ENCODE results near the gene CDYL2. TPM values are rescaled to one million over a fixed set of nuclear protein-coding genes. Genes with fewer than 3 reads are reported as not detected.

Gene CDYL2
- total RNA-seq, 4 donors from 2014 or later: 2.2 to 5.7 (median 3.2) TPM

- 56 to 61% methylated on average over 4 of the region's 4 CpGs for WGBS, 2 donors
- DNase-seq (ENCODE audit: low spot score in 2 of 2): no peak
- TF ChIP-seq POLR2A (IDR thresholded peaks at IDR 0.05) (no peak), CTCF (IDR thresholded peaks at IDR 0.05) (no peak), EP300 (IDR thresholded peaks at IDR 0.05) (no peak)
Measured at GRCh38 chr16:80667251-80667560, 137.2 kb downstream of the CDYL2 start.

GRCh38 chr16:80666378-80667250 is 137.8 kb downstream of the CDYL2 start:
- H3K4me3 ChIP-seq: no peak overlapping the region
- TF ChIP-seq EP300 (IDR thresholded peaks at IDR 0.05): no peak
- no peak for TF ChIP-seq POLR2A (IDR thresholded peaks at IDR 0.05)
- no peak for TF ChIP-seq CTCF (IDR thresholded peaks at IDR 0.05)
- H3K9me3 ChIP-seq: no peaks in the 10 kb centered on the region
- no peaks in the 10 kb centered on the region for H3K4me1 ChIP-seq
- H3K27me3 ChIP-seq: no peaks in the 10 kb centered on the region
- no peak for DNase-seq (ENCODE audit: low spot score in 2 of 2)
- WGBS, 2 donors: 51 to 55% methylated on average over 15 of the region's 15 CpGs
- H3K36me3 ChIP-seq: no peaks in the 10 kb centered on the region
- no peak overlapping the region for H3K27ac ChIP-seq

More at GRCh38 chr16:80667251-80667560, 137.2 kb downstream of the CDYL2 start:
- Histone ChIP-seq H3K27ac (no peak overlapping the region), H3K4me3 (no peak overlapping the region), H3K4me1 (no peaks in the 10 kb centered on the region), H3K36me3 (no peaks in the 10 kb centered on the region), H3K9me3 (no peaks in the 10 kb centered on the region), H3K27me3 (no peaks in the 10 kb centered on the region)

GRCh38 chr16:80665356-80665755 is 139.0 kb downstream of the CDYL2 start:
- no peak for TF ChIP-seq POLR2A (IDR thresholded peaks at IDR 0.05)
- no peak for TF ChIP-seq EP300 (IDR thresholded peaks at IDR 0.05)
- TF ChIP-seq CTCF (IDR thresholded peaks at IDR 0.05): no peak
- H3K27me3 ChIP-seq: no peaks in the 10 kb centered on the region
- H3K27ac ChIP-seq: no peak overlapping the region
- H3K4me1 ChIP-seq: no peaks in the 10 kb centered on the region
- DNase-seq (ENCODE audit: low spot score in 2 of 2): no peak
- H3K9me3 ChIP-seq: peaks cover 0 to 7% (median 0%) of the 10 kb centered on the region in 4 donors
- no peaks in the 10 kb centered on the region for H3K36me3 ChIP-seq
- WGBS, 2 donors: 86 to 89% methylated on average over 4 of the region's 4 CpGs
- H3K4me3 ChIP-seq: no peak overlapping the region

- H3K27ac ChIP-seq: no peak overlapping the region
- H3K4me1 ChIP-seq: no peaks in the 10 kb centered on the region
- no peak overlapping the region for H3K4me3 ChIP-seq
- H3K9me3 ChIP-seq: peaks cover 0 to 13% (median under 1%) of the 10 kb centered on the region in 4 donors
- no peaks in the 10 kb centered on the region for H3K36me3 ChIP-seq
- DNase-seq (ENCODE audit: low spot score in 2 of 2): no peak
- WGBS, 2 donors: 55 to 84% methylated on average over 2 of the region's 2 CpGs
- H3K27me3 ChIP-seq: no peaks in the 10 kb centered on the region
- TF ChIP-seq POLR2A (IDR thresholded peaks at IDR 0.05) (no peak), EP300 (IDR thresholded peaks at IDR 0.05) (no peak), CTCF (IDR thresholded peaks at IDR 0.05) (no peak)
Measured at GRCh38 chr16:80664786-80665185, 139.6 kb downstream of the CDYL2 start.

DNA sequence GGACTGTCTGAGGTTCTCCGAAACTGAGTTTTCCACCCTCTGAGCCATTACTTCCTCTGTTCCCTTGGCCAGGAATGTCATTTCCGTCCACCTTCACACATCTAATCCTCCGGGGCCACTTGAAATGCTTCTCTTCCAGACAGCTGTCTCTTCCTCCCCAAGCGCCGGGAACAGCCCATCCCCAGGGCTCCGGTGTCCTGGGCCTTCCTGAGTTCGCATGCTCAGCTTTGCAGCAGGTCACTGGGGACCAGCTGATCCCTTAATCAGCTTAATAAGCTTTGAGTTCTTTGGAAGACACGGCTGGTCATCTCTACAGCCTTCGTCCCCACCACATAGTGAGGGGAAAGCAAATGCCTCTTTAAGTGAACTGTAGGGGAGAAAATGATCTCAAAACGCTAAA is 140.2 kb downstream of the CDYL2 start:
- Histone ChIP-seq H3K27me3 (no peaks in the 10 kb centered on the region), H3K27ac (no peak overlapping the region), H3K4me3 (no peak overlapping the region), H3K9me3 (peaks cover 0 to 19% (median 2%) of the 10 kb centered on the region in 4 donors), H3K4me1 (no peaks in the 10 kb centered on the region), H3K36me3 (no peaks in the 10 kb centered on the region)
- WGBS, 2 donors: 65 to 71% methylated on average over 10 of the region's 10 CpGs
- TF ChIP-seq CTCF (IDR thresholded peaks at IDR 0.05) (no peak), POLR2A (IDR thresholded peaks at IDR 0.05) (no peak), EP300 (IDR thresholded peaks at IDR 0.05) (no peak)
- DNase-seq (ENCODE audit: low spot score in 2 of 2): no peak
